Measurements from ENCODE around the gene CRYBG2. TPM values are rescaled to one million over a fixed set of nuclear protein-coding genes. Genes with fewer than 3 reads are reported as not detected.

The CRYBG2 gene
- total RNA-seq, 4 donors from 2014 or later, result not detected

- no peak overlapping the region for H3K27ac ChIP-seq
- H3K27me3 ChIP-seq, result peaks cover 1 to 6% (median 6%) of the 10 kb centered on the region in 3 donors
- H3K9me3 ChIP-seq, result no peaks in the 10 kb centered on the region
- TF ChIP-seq POLR2A (IDR thresholded peaks at IDR 0.05) (no peak), CTCF (IDR thresholded peaks at IDR 0.05 in 4 of 5, conservative IDR thresholded peaks at IDR 0.05 in 1 of 5) (no peak)
- DNase-seq (no peak), ATAC-seq (no peak)
- H3K36me3 ChIP-seq, result no peaks in the 10 kb centered on the region
- no peaks in the 10 kb centered on the region for H3K4me1 ChIP-seq
- in situ Hi-C loops (cut with MboI; ENCODE audit: low sequenced_read_pairs in 4 of 4) (no loop called here), intact Hi-C loops (cut with DNase I; ENCODE audit: low total_unique reads) (loop anchor here (10.0 kb wide), 1 partner anchor 124 kb away; no protein-coding TSS in a partner anchor)
- H3K4me3 ChIP-seq, result no peak overlapping the region
Measured at GRCh38 chr1:26328597-26328996, 25.3 kb downstream of the CRYBG2 start.

GRCh38 chr1:26327956-26328362, 26.0 kb downstream of the CRYBG2 start:
- Histone ChIP-seq H3K36me3 (no peaks in the 10 kb centered on the region), H3K4me1 (no peaks in the 10 kb centered on the region), H3K27ac (no peak overlapping the region), H3K27me3 (peaks cover 0 to under 1% (median 0%) of the 10 kb centered on the region in 3 donors), H3K4me3 (no peak overlapping the region), H3K9me3 (no peaks in the 10 kb centered on the region)
- in situ Hi-C loops (cut with MboI; ENCODE audit: low sequenced_read_pairs in 4 of 4) (no loop called here), intact Hi-C loops (cut with DNase I; ENCODE audit: low total_unique reads) (loop anchor here (10.0 kb wide), 1 partner anchor 123 kb away; no protein-coding TSS in a partner anchor)
- no peak for DNase-seq
- ATAC-seq, result no peak
- TF ChIP-seq POLR2A (IDR thresholded peaks at IDR 0.05) (no peak), CTCF (IDR thresholded peaks at IDR 0.05 in 4 of 5, conservative IDR thresholded peaks at IDR 0.05 in 1 of 5) (no peak)

- no peaks in the 10 kb centered on the region for H3K9me3 ChIP-seq
- H3K36me3 ChIP-seq, result no peaks in the 10 kb centered on the region
- in situ Hi-C loops (cut with MboI; ENCODE audit: low sequenced_read_pairs in 4 of 4) (loop anchor here in 3 of 4 donors (5.0 kb wide), 2 partner anchors 37 to 47 kb away; no protein-coding TSS in a partner anchor), intact Hi-C loops (cut with DNase I; ENCODE audit: low total_unique reads) (loop anchor here (10.0 kb wide), 1 partner anchor 120 kb away; no protein-coding TSS in a partner anchor)
- H3K4me3 ChIP-seq, result no peak overlapping the region
- peaks cover 4 to 5% of the 10 kb centered on the region in 2 donors for H3K4me1 ChIP-seq
- ATAC-seq, result no peak
- no peak overlapping the region for H3K27ac ChIP-seq
- TF ChIP-seq CTCF (IDR thresholded peaks at IDR 0.05 in 4 of 5, conservative IDR thresholded peaks at IDR 0.05 in 1 of 5) (no peak), POLR2A (IDR thresholded peaks at IDR 0.05) (no peak)
- no peak for DNase-seq
- no peaks in the 10 kb centered on the region for H3K27me3 ChIP-seq
Measured at GRCh38 chr1:26324550-26324949, 29.4 kb downstream of the CRYBG2 start.

- Histone ChIP-seq H3K27ac (no peak overlapping the region), H3K4me1 (peaks cover 4 to 5% of the 10 kb centered on the region in 2 donors), H3K27me3 (no peaks in the 10 kb centered on the region), H3K9me3 (no peaks in the 10 kb centered on the region), H3K36me3 (no peaks in the 10 kb centered on the region), H3K4me3 (no peak overlapping the region)
- intact Hi-C loops (cut with DNase I; ENCODE audit: low total_unique reads) (loop anchor here (10.0 kb wide), 1 partner anchor 119 kb away; no protein-coding TSS in a partner anchor), in situ Hi-C loops (cut with MboI; ENCODE audit: low sequenced_read_pairs in 4 of 4) (loop anchor here in 3 of 4 donors (5.0 kb wide), 2 partner anchors 36 to 46 kb away; no protein-coding TSS in a partner anchor)
- TF ChIP-seq CTCF (IDR thresholded peaks at IDR 0.05 in 4 of 5, conservative IDR thresholded peaks at IDR 0.05 in 1 of 5) (no peak), POLR2A (IDR thresholded peaks at IDR 0.05) (no peak)
- ATAC-seq (no peak), DNase-seq (no peak)
Measured at GRCh38 chr1:26323382-26323781, 30.5 kb downstream of the CRYBG2 start.

- Histone ChIP-seq H3K36me3 (no peaks in the 10 kb centered on the region), H3K4me1 (peaks cover 4 to 5% of the 10 kb centered on the region in 2 donors), H3K4me3 (no peak overlapping the region), H3K27me3 (no peaks in the 10 kb centered on the region), H3K27ac (no peak overlapping the region), H3K9me3 (no peaks in the 10 kb centered on the region)
- intact Hi-C loops (cut with DNase I; ENCODE audit: low total_unique reads), result loop anchor here (10.0 kb wide), 1 partner anchor 117 kb away; no protein-coding TSS in a partner anchor
- TF ChIP-seq CTCF (IDR thresholded peaks at IDR 0.05 in 4 of 5, conservative IDR thresholded peaks at IDR 0.05 in 1 of 5) (no peak), POLR2A (IDR thresholded peaks at IDR 0.05) (no peak)
- ATAC-seq (no peak), DNase-seq (no peak)
- in situ Hi-C loops (cut with MboI; ENCODE audit: low sequenced_read_pairs in 4 of 4), result loop anchor here in 3 of 4 donors (5.0 kb wide), 2 partner anchors 35 to 45 kb away; no protein-coding TSS in a partner anchor
Measured at GRCh38 chr1:26322042-26322331, 31.9 kb downstream of the CRYBG2 start.

Measured in gastrocnemius medialis (tissue), 4 donors.